Measurements from ENCODE around the gene CELF4.

Gene CELF4

GRCh38 chr18:37293359-37293758 lies 272.2 kb downstream of the CELF4 start:
- DNase-seq (ENCODE audit: low read depth, low spot score): no peak
- no peak overlapping the region for H3K4me3 ChIP-seq (ENCODE audit: low read depth, low read length)
- in situ Hi-C loops (cut with HindIII; ENCODE audit: low sequenced_read_pairs): no loop called here
- TF ChIP-seq CTCF (IDR thresholded peaks at IDR 0.05; ENCODE audit: low read depth, low read length): no peak

DNA sequence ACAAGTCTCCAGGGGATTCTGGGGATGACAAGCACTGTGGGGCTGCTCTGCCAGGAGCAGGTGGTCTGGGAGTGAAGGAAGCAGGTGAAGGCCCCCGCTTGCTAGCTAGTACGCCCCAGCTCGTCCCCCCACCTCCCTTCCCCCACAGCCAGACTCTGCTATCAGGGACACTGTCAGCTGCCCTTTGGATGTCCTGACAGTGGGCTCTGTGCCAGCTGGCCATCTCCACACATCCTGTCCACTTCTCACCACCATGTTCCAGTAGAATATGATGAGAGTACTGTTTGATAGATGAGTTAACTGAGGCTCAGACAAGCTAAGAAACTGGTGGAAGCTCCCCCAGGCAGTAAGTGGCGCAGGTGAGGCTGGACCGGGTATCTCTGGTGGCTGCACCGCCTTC lies 276.2 kb downstream of the CELF4 start:
- no peak overlapping the region for H3K4me3 ChIP-seq (ENCODE audit: low read depth, low read length)
- DNase-seq (ENCODE audit: low read depth, low spot score): no peak
- in situ Hi-C loops (cut with HindIII; ENCODE audit: low sequenced_read_pairs): no loop called here
- TF ChIP-seq CTCF (IDR thresholded peaks at IDR 0.05; ENCODE audit: low read depth, low read length): no peak

DNA sequence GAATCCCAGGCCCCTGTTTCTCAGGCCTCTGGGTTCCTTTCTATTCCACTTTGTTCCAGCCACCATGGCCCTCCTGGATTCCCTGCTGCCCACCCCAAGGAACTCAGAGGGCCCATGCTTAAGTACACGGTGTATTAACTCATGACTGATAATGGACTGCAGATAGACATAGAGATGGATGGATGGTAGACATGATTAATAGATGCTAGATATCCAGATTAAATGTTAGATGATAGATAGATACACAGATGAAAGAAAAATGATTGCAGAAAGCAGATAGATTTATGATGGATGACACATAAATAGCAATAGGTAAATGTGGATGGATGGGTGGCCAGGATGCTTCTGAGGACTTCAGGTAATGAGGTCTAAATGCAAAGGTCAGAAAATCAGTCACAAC lies 278.0 kb downstream of the CELF4 start:
- no peak overlapping the region for H3K4me3 ChIP-seq (ENCODE audit: low read depth, low read length)
- in situ Hi-C loops (cut with HindIII; ENCODE audit: low sequenced_read_pairs): no loop called here

GRCh38 chr18:37286801-37287200 lies 278.8 kb downstream of the CELF4 start:
- no peak overlapping the region for H3K4me3 ChIP-seq (ENCODE audit: low read depth, low read length)
- in situ Hi-C loops (cut with HindIII; ENCODE audit: low sequenced_read_pairs): no loop called here
- TF ChIP-seq CTCF (IDR thresholded peaks at IDR 0.05; ENCODE audit: low read depth, low read length): no peak
- DNase-seq (ENCODE audit: low read depth, low spot score): no peak

More for the DNA sequence above, 278.0 kb downstream of the CELF4 start:
- DNase-seq (ENCODE audit: low read depth, low spot score): no peak
- TF ChIP-seq CTCF (IDR thresholded peaks at IDR 0.05; ENCODE audit: low read depth, low read length): no peak

- no peak overlapping the region for H3K4me3 ChIP-seq (ENCODE audit: low read depth, low read length)
- no peak for DNase-seq (ENCODE audit: low read depth, low spot score)
- in situ Hi-C loops (cut with HindIII; ENCODE audit: low sequenced_read_pairs): no loop called here
- TF ChIP-seq CTCF (IDR thresholded peaks at IDR 0.05; ENCODE audit: low read depth, low read length): no peak
These were observed 279.8 kb downstream of the CELF4 start for GRCh38 chr18:37285825-37286224.

GRCh38 chr18:37284260-37284659 lies 281.3 kb downstream of the CELF4 start:
- no peak for TF ChIP-seq CTCF (IDR thresholded peaks at IDR 0.05; ENCODE audit: low read depth, low read length)
- in situ Hi-C loops (cut with HindIII; ENCODE audit: low sequenced_read_pairs): no loop called here

More at GRCh38 chr18:37284260-37284659, 281.3 kb downstream of the CELF4 start:
- no peak for DNase-seq (ENCODE audit: low read depth, low spot score)
- H3K4me3 ChIP-seq (ENCODE audit: low read depth, low read length): no peak overlapping the region
